OCI-LY1 (cell line): Measurements from ENCODE around the gene TREH.

Experiments used
- H2AFZ ChIP-seq: fragments of 200-600 bp; sonication (generic), shearing (Covaris generic); 2 replicates; pipeline ENCODE4 v1.6.0; 2014; ENCODE audit warnings: antibody characterized with exemption, mild to moderate bottlenecking, low read length
- H3F3A ChIP-seq: fragments of 200-600 bp; sonication (generic), shearing (Covaris generic); 2 replicates; pipeline ENCODE4 v1.6.0; 2014; ENCODE audit warnings: mild to moderate bottlenecking, antibody characterized with exemption, low read length, moderate library complexity; ENCODE audit not compliant: insufficient read depth
- H3K27ac ChIP-seq: fragments of 200-600 bp; sonication (generic); 2 replicates; pipeline ENCODE4 v1.5.1; 2014; ENCODE audit warnings: low read length, mixed run types, mild to moderate bottlenecking, low read depth; ENCODE audit not compliant: poor library complexity, severe bottlenecking
- H3K27me3 ChIP-seq: fragments of 200-600 bp; sonication (generic); 2 replicates; pipeline ENCODE4 v1.6.0; 2014; ENCODE audit warnings: antibody characterized with exemption, mild to moderate bottlenecking, low read length, moderate library complexity; ENCODE audit not compliant: insufficient read depth
- H3K36me3 ChIP-seq: fragments of 200-600 bp; sonication (generic); 2 replicates; pipeline ENCODE4 v1.6.1; 2014; ENCODE audit warnings: mild to moderate bottlenecking, antibody characterized with exemption, low read length, moderate library complexity, mixed read lengths; ENCODE audit not compliant: insufficient read depth
- H3K4me1 ChIP-seq: fragments of 200-600 bp; sonication (generic); 2 replicates; pipeline ENCODE4 v1.5.1; 2014; ENCODE audit warnings: mild to moderate bottlenecking, low read length, moderate library complexity; ENCODE audit not compliant: insufficient read depth, severe bottlenecking
- H3K4me2 ChIP-seq: fragments of 200-600 bp; sonication (generic), shearing (Covaris generic); 2 replicates; pipeline ENCODE4 v1.6.1; 2014; ENCODE audit warnings: low read length
- H3K4me3 ChIP-seq: fragments of 200-600 bp; sonication (generic); 2 replicates; pipeline ENCODE4 v1.5.1; 2014; ENCODE audit warnings: low read length, low read depth, mild to moderate bottlenecking, mixed read lengths; ENCODE audit not compliant: poor library complexity, severe bottlenecking
- H3K79me2 ChIP-seq: fragments of 200-600 bp; shearing (Covaris generic); 2 replicates; pipeline ENCODE4 v1.6.1; 2016; ENCODE audit warnings: mixed run types, low read length, mixed read lengths; ENCODE audit not compliant: insufficient read depth
- H3K9ac ChIP-seq: fragments of 200-600 bp; sonication (generic), shearing (Covaris generic); 2 replicates; pipeline ENCODE4 v1.6.1; 2014; ENCODE audit warnings: mild to moderate bottlenecking, low read length, mixed read lengths
- H3K9me2 ChIP-seq: fragments of 200-600 bp; sonication (generic), shearing (Covaris generic); 2 replicates; pipeline ENCODE4 v1.6.1; 2014; ENCODE audit warnings: low read depth, mild to moderate bottlenecking, low read length, mixed read lengths
- H3K9me3 ChIP-seq: fragments of 200-600 bp; shearing (Covaris generic); 2 replicates; pipeline ENCODE4 v1.6.1; 2014; ENCODE audit warnings: low read length, mixed read lengths
- H4K20me1 ChIP-seq: fragments of 200-600 bp; sonication (generic), shearing (Covaris generic); 2 replicates; pipeline ENCODE4 v1.6.0; 2016; ENCODE audit warnings: mild to moderate bottlenecking, low read length; ENCODE audit not compliant: insufficient read depth
- EZH2 ChIP-seq: fragments of 200-600 bp; sonication (generic), shearing (Covaris generic); IDR thresholded peaks from 2 replicates; pipeline ENCODE4 v1.8.0; 2017; ENCODE audit warnings: borderline replicate concordance, mixed run types, mild to moderate bottlenecking, antibody characterized with exemption, low read length, moderate library complexity, mixed read lengths
- TF ChIP-seq, protein P1 (sequence below): fragments of 200-600 bp; sonication (generic), shearing (Covaris generic); IDR thresholded peaks from 2 replicates; pipeline ENCODE4 v1.5.1; 2017; ENCODE audit warnings: mild to moderate bottlenecking, antibody characterized with exemption, low read length, moderate library complexity, mixed read lengths

The TREH gene

DNA sequence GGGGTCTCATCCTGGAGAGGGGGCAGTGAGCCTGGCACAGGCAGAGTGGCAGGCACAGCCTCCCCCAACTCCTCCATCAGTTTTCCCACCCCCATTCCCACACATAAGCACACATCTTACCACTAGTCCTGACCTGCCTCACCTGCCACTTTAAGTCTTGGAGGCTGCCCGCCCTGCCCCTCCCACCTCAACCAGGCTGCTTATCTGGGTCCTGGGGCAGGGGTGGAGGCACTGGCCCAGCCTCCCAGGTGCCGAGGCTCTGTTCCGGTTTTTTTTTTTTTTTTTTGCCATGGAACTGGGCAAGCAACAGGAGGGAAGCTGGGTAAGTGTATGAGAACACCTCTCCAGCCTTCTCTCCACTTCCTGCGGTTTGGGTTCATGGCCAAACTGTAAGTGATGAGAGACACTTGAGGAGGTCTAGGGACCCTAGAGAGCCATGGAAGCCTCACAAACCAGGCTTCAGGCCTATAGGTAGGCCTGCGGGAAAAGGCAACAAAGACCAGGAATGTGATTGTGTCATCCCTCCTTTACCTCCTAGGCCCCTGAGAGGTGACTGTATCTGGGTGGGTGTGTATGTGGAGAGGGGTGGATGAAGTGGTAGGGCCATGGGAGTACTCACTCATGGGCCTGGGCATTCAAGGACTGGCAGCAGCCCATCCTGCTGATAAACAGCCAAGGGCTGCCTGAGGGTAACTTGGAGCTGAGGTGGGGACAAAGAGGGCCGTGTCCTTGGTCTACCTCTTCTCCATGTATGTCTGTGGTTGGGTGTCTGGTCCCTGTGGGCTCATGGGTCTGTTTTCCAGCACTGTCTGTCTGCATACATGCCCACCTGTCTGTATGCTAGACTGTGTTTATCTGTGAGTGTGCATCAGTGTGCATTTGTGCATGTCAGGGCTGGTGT is 49.4 kb downstream of the TREH start:
- H3K79me2 ChIP-seq, result no peaks in the 10 kb centered on the region
- no peak overlapping the region for H2AFZ ChIP-seq
- no peaks in the 10 kb centered on the region for H3F3A ChIP-seq
- H3K4me1 ChIP-seq, result no peaks in the 10 kb centered on the region
- no peaks in the 10 kb centered on the region for H4K20me1 ChIP-seq
- no peaks in the 10 kb centered on the region for H3K9me3 ChIP-seq
- H3K4me3 ChIP-seq, result no peak overlapping the region
- 0 out of 2 replicates have a peak, but pooled peaks cover 3% of the 10 kb centered on the region for H3K27me3 ChIP-seq
- H3K36me3 ChIP-seq, result no peaks in the 10 kb centered on the region
- H3K4me2 ChIP-seq, result no peak overlapping the region
- no peak overlapping the region for H3K9ac ChIP-seq
- no peak overlapping the region for H3K27ac ChIP-seq
- TF ChIP-seq EZH2, result no peak
- TF ChIP-seq, protein P1, sequence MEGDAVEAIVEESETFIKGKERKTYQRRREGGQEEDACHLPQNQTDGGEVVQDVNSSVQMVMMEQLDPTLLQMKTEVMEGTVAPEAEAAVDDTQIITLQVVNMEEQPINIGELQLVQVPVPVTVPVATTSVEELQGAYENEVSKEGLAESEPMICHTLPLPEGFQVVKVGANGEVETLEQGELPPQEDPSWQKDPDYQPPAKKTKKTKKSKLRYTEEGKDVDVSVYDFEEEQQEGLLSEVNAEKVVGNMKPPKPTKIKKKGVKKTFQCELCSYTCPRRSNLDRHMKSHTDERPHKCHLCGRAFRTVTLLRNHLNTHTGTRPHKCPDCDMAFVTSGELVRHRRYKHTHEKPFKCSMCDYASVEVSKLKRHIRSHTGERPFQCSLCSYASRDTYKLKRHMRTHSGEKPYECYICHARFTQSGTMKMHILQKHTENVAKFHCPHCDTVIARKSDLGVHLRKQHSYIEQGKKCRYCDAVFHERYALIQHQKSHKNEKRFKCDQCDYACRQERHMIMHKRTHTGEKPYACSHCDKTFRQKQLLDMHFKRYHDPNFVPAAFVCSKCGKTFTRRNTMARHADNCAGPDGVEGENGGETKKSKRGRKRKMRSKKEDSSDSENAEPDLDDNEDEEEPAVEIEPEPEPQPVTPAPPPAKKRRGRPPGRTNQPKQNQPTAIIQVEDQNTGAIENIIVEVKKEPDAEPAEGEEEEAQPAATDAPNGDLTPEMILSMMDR, result no peak
- H3K9me2 ChIP-seq, result no peaks in the 10 kb centered on the region

DNA sequence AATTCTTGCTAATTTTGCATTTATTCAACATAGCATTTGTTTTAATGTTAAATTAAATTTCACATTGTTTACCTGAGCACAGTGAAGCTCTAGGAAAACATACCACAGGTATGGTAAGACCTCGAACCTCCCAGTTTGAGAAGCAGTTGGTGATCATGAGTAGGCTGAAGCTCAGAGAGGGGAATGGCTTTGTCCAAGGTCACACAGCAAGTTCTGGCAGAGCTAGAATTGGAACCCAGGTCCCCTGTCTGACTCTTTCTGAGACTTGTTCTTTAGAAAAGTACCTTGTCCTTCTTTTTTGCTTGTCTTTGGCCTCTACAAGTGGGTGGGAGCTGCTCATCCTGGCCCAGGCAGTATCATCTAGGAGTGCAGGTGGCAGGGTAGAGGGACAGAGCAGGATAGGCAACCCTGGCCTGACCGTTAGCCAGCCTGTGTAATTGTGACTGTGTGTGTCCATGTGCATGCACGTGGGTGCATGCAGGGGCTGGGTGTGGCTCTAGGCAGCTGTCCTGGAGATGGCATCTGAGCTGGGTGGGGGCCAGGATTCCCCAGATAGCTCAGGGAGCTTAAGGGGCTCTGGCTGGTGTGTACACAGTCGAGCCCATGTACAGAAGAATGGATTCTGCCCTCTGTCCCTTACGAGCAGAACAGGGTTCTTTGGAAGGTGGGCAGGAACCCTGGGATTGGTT is 50.4 kb downstream of the TREH start:
- Histone ChIP-seq H3K27ac (no peak overlapping the region), H3K9ac (no peak overlapping the region), H3K4me2 (no peak overlapping the region), H3K9me3 (no peaks in the 10 kb centered on the region), H3K9me2 (no peaks in the 10 kb centered on the region), H3K79me2 (no peaks in the 10 kb centered on the region), H3K36me3 (no peaks in the 10 kb centered on the region), H2AFZ (no peak overlapping the region), H4K20me1 (no peaks in the 10 kb centered on the region), H3K27me3 (0 out of 2 replicates have a peak, but pooled peaks cover 3% of the 10 kb centered on the region), H3K4me3 (no peak overlapping the region), H3K4me1 (no peaks in the 10 kb centered on the region), H3F3A (no peaks in the 10 kb centered on the region)
- no peak for TF ChIP-seq EZH2
- TF ChIP-seq, protein P1, result no peak

DNA sequence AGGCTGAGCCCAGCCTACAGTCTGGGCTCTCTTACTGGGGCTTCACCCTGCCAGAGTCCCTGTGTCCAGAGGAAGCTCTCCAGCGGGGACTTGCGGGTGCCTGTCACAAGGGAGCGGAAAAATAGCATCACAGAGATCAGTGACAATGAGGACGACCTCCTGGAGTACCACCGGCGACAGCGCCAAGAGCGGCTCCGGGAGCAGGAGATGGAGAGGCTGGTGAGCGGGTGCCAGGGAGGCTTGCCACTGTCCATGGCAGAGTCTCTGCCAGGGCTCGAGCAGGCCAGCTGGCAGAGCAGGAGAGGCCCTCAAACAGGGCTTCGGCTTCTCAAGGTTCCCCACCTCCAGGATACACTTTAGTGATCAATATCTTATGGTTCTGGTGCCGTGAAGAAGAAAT is 51.0 kb downstream of the TREH start:
- TF ChIP-seq EZH2, result no peak
- TF ChIP-seq, protein P1, result no peak
- no peak overlapping the region for H3K4me3 ChIP-seq
- no peak overlapping the region for H3K9ac ChIP-seq
- no peaks in the 10 kb centered on the region for H3K9me3 ChIP-seq
- no peaks in the 10 kb centered on the region for H3K9me2 ChIP-seq
- H3K36me3 ChIP-seq, result no peaks in the 10 kb centered on the region
- H3K79me2 ChIP-seq, result no peaks in the 10 kb centered on the region
- H2AFZ ChIP-seq, result no peak overlapping the region
- no peaks in the 10 kb centered on the region for H3F3A ChIP-seq
- 0 out of 2 replicates have a peak, but pooled peaks cover 3% of the 10 kb centered on the region for H3K27me3 ChIP-seq
- H3K27ac ChIP-seq, result no peak overlapping the region
- no peak overlapping the region for H3K4me2 ChIP-seq
- no peaks in the 10 kb centered on the region for H3K4me1 ChIP-seq
- H4K20me1 ChIP-seq, result no peaks in the 10 kb centered on the region
